HCT116 (cell line): Measurements from ENCODE around the gene SLCO2B1. TPM values are rescaled to one million over a fixed set of nuclear protein-coding genes. Genes with fewer than 3 reads are reported as not detected.

Experiments used
- ATAC-seq: fragments of 200-7000 bp; cut with Tn5 transposase; 2 replicates; pipeline ENCODE4 v1.9.1; 2020; ENCODE audit warnings: mild to moderate bottlenecking, moderate library complexity
- BruUV-seq: library from RNA; stranded (reverse); fragments of 400-500 nt; replicated peaks from 2 replicates; lab custom pipeline; 2021; lab: Mats Ljungman, UMichigan
- CTCF ChIA-PET: fragments of 300-600 bp; sonication (Branson Sonifier 250); formaldehyde crosslinking; loops from one replicate; lab custom pipeline; 2021; ENCODE audit warnings: antibody characterized with exemption; lab: Charles Lee
- POLR2A ChIA-PET: fragments of 300-600, 350-600 bp; sonication (Branson Sonifier 250); formaldehyde crosslinking; loops from one replicate; lab custom pipeline; 2021; ENCODE audit warnings: antibody characterized with exemption; lab: Charles Lee
- RAD21 ChIA-PET, 2 experiments: fragments of 300-600 bp; sonication (Branson Sonifier 250); formaldehyde crosslinking; loops; one replicate each; lab custom pipeline; 2023; ENCODE audit warnings: low total read pairs in 2 of 2; ENCODE audit not compliant: uncharacterized antibody in 2 of 2, unreplicated experiment in 2 of 2, low non-redundant PET in 1 of 2; lab: Charles Lee
- DNase-seq: peaks from one replicate; pipeline ENCODE4 v3.0.0-alpha.2; 2010; ENCODE audit warnings: low read depth, low spot score
- H2AFZ ChIP-seq: fragments of 200-600 bp; shearing (Covaris generic), sonication (generic); 2 replicates; pipeline ENCODE4 v1.6.1; 2017; ENCODE audit warnings: low read depth, mixed run types, mixed read lengths, antibody characterized with exemption, low read length; ENCODE audit not compliant: poor library complexity, severe bottlenecking
- H3K27ac ChIP-seq: 2 replicates; pipeline ENCODE4 v1.5.1; 2012; ENCODE audit warnings: low read depth, low read length
- H3K27me3 ChIP-seq: fragments of 200-600 bp; sonication (generic); 2 replicates; pipeline ENCODE4 v1.6.1; 2016; ENCODE audit warnings: mixed run types, low read length, mixed read lengths; ENCODE audit not compliant: insufficient read depth
- H3K36me3 ChIP-seq, 2 experiments: fragments of 200-500 bp in 1 of 2; fragments of 200-600 bp in 1 of 2; sonication (Bioruptor generic) in 1 of 2; sonication (generic) in 1 of 2; 2 replicates each; pipeline versions ENCODE4 v1.5.1 to v1.6.1; 2014 to 2016; ENCODE audit warnings: low read length in 2 of 2, inconsistent platforms in 1 of 2, mixed read lengths in 1 of 2, mixed run types in 1 of 2; ENCODE audit not compliant: insufficient read depth in 2 of 2, control insufficient read depth in 1 of 2
- H3K4me1 ChIP-seq, 2 experiments: fragments of 200-600 bp in 1 of 2; sonication (generic) in 1 of 2; 2 replicates each; pipeline versions ENCODE4 v1.5.1 to v1.6.1; 2012 to 2017; ENCODE audit warnings: low read length in 2 of 2, inconsistent platforms in 1 of 2, mild to moderate bottlenecking in 1 of 2, mixed read lengths in 1 of 2, mixed run types in 1 of 2, moderate library complexity in 1 of 2; ENCODE audit not compliant: insufficient read depth in 2 of 2, control insufficient read depth in 1 of 2
- H3K4me2 ChIP-seq: fragments of 200-600 bp; sonication (generic); 2 replicates; pipeline ENCODE4 v1.6.1; 2017; ENCODE audit warnings: mixed run types, low read length, mixed read lengths
- H3K4me3 ChIP-seq, 2 experiments: fragments of 200-600 bp in 1 of 2; sonication (generic) in 1 of 2; replicated peaks in 1 of 2; 2 replicates each; pipeline ENCODE4 v1.5.1; 2011 to 2016; ENCODE audit warnings: low read length in 2 of 2, control low read depth in 1 of 2, low read depth in 1 of 2, mild to moderate bottlenecking in 1 of 2, mixed read lengths in 1 of 2, mixed run types in 1 of 2
- H3K79me2 ChIP-seq: fragments of 200-600 bp; sonication (generic); 2 replicates; pipeline ENCODE4 v1.6.1; 2017; ENCODE audit warnings: mild to moderate bottlenecking, mixed run types, low read length, moderate library complexity, mixed read lengths; ENCODE audit not compliant: insufficient read depth
- H3K9ac ChIP-seq: fragments of 200-600 bp; sonication (generic); 2 replicates; pipeline ENCODE4 v1.6.1; 2016; ENCODE audit warnings: low read length, mixed read lengths
- H3K9me2 ChIP-seq: fragments of 200-600 bp; sonication (generic), shearing (Covaris generic); 2 replicates; pipeline ENCODE4 v1.6.1; 2017; ENCODE audit warnings: mixed run types, mild to moderate bottlenecking, moderate library complexity; ENCODE audit not compliant: insufficient read depth
- H3K9me3 ChIP-seq, 2 experiments: fragments of 200-500 bp in 1 of 2; fragments of 200-600 bp in 1 of 2; sonication (Bioruptor generic) in 1 of 2; sonication (generic) in 1 of 2; 2 replicates each; pipeline ENCODE4 v1.6.1; 2014 to 2017; ENCODE audit warnings: low read length in 2 of 2, mixed read lengths in 2 of 2, inconsistent platforms in 1 of 2, low read depth in 1 of 2, mild to moderate bottlenecking in 1 of 2, mixed run types in 1 of 2, moderate library complexity in 1 of 2; ENCODE audit not compliant: control insufficient read depth in 1 of 2, insufficient read depth in 1 of 2
- H4K20me1 ChIP-seq: fragments of 200-600 bp; sonication (generic), shearing (Covaris generic); 2 replicates; pipeline ENCODE4 v1.6.1; 2017; ENCODE audit warnings: mixed run types, mild to moderate bottlenecking, moderate library complexity; ENCODE audit not compliant: insufficient read depth
- CEBPB ChIP-seq: IDR thresholded peaks from 2 replicates; pipeline ENCODE4 v1.6.1; 2012; ENCODE audit warnings: low read depth
- CTCF ChIP-seq, 3 experiments: fragments of 200-600 bp in 1 of 3; sonication (generic) in 1 of 3; IDR thresholded peaks in 2 of 3; conservative IDR thresholded peaks in 1 of 3; 2 replicates each; pipeline ENCODE4 v1.5.1; 2012 to 2017; ENCODE audit warnings: low read depth in 2 of 3, low read length in 2 of 3, antibody characterized with exemption in 1 of 3, borderline replicate concordance in 1 of 3, control low read depth in 1 of 3, mild to moderate bottlenecking in 1 of 3, mixed read lengths in 1 of 3, mixed run types in 1 of 3, moderate library complexity in 1 of 3; ENCODE audit not compliant: insufficient read depth in 1 of 3
- ELF1 ChIP-seq: IDR thresholded peaks from 2 replicates; pipeline ENCODE4 v1.6.1; 2012; ENCODE audit warnings: low read depth, borderline replicate concordance
- EZH2 ChIP-seq: fragments of 200-600 bp; sonication (generic); IDR thresholded peaks from 2 replicates; pipeline ENCODE4 v1.6.1; 2017; ENCODE audit warnings: antibody characterized with exemption, mixed run types
- EZH2phosphoT487 ChIP-seq: fragments of 200-600 bp; IDR thresholded peaks from 2 replicates; pipeline ENCODE4 v1.6.1; 2018; ENCODE audit warnings: antibody characterized with exemption, borderline replicate concordance
- FOSL1 ChIP-seq: IDR thresholded peaks from 2 replicates; pipeline ENCODE4 v1.6.1; 2012; ENCODE audit warnings: low read depth
- JUND ChIP-seq: IDR thresholded peaks from 2 replicates; pipeline ENCODE4 v1.6.1; 2012
- POLR2A ChIP-seq: IDR thresholded peaks from 2 replicates; pipeline ENCODE4 v1.7.0; 2011; ENCODE audit warnings: borderline replicate concordance; ENCODE audit not compliant: insufficient read depth, insufficient read length; ENCODE audit errors: extremely low read depth
- POLR2AphosphoS5 ChIP-seq: IDR thresholded peaks from 2 replicates; pipeline ENCODE4 v1.6.1; 2011; ENCODE audit warnings: mild to moderate bottlenecking, low read depth, low read length, moderate library complexity
- RAD21 ChIP-seq: IDR thresholded peaks from 2 replicates; pipeline ENCODE4 v1.6.1; 2012; ENCODE audit warnings: low read depth, mild to moderate bottlenecking
- SIN3A ChIP-seq: IDR thresholded peaks from 2 replicates; pipeline ENCODE4 v1.6.1; 2012; ENCODE audit warnings: low read depth
- SP1 ChIP-seq: IDR thresholded peaks from 2 replicates; pipeline ENCODE4 v1.6.1; 2012; ENCODE audit warnings: low read depth
- SRF ChIP-seq: IDR thresholded peaks from 2 replicates; pipeline ENCODE4 v1.6.1; 2012; ENCODE audit warnings: low read depth
- TCF7L2 ChIP-seq: IDR thresholded peaks from 2 replicates; pipeline ENCODE4 v1.7.0; 2011; ENCODE audit warnings: borderline replicate concordance, inconsistent platforms; ENCODE audit not compliant: insufficient read depth, insufficient read length; ENCODE audit errors: extremely low read depth
- YY1 ChIP-seq: IDR thresholded peaks from 2 replicates; pipeline ENCODE4 v1.6.1; 2011; ENCODE audit warnings: low read length, low read depth, moderate library complexity, mild to moderate bottlenecking; ENCODE audit not compliant: insufficient replicate concordance; ENCODE audit errors: extremely low read depth
- ZFX ChIP-seq: fragments of 450-650 bp; IDR thresholded peaks from 2 replicates; pipeline ENCODE4 v1.6.1; 2017
- intact Hi-C: fragments of 100-400 bp; cut with micrococcal nuclease; formaldehyde crosslinking; loops from 2 replicates; pipeline ENCODE4 v1.10.0; 2022
- total RNA-seq: library from RNA; stranded (reverse); gene quantifications from one replicate; pipeline ENCODE4 v1.2.1, GENCODE V29; 2021; ENCODE audit not compliant: unreplicated experiment
- TF ChIP-seq, protein P1 (sequence below): IDR thresholded peaks from 2 replicates; pipeline ENCODE4 v1.6.1; 2011; ENCODE audit warnings: mild to moderate bottlenecking, low read length, moderate library complexity; ENCODE audit not compliant: insufficient replicate concordance; ENCODE audit errors: extremely low read depth
- TF ChIP-seq, protein P2 (sequence below): IDR thresholded peaks from 2 replicates; pipeline ENCODE4 v1.6.1; 2012

The SLCO2B1 gene
- total RNA-seq, 1 experiment from 2014 or later: 0.81 TPM

DNA sequence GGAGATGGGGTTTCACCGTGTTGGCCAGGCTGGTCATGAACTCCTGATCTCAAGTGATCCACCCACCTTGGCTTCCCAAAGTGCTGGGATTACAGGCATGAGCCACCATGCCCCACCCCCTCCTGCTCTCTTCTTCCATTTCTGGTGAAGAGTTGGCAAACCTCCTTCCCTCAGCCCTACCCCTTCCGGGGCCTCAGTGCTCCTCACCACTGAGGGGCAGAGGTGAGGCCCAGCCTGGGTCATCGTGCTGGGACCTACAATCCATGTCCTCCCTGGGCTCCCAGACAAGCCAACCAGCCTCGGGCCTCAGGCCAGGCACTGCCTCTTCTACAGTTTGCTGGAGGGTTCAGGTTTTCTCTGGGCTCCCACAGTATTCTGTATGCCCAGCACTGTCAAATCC lies 74.9 kb downstream of the SLCO2B1 start:
- no peaks in the 10 kb centered on the region for H4K20me1 ChIP-seq
- no peak for DNase-seq
- H3K36me3 ChIP-seq: no peaks in the 10 kb centered on the region
- ATAC-seq: no peak
- H3K79me2 ChIP-seq: no peaks in the 10 kb centered on the region
- ChIA-PET CTCF (interaction anchor here (1.3 kb wide), 1 partner anchor 85 kb away, joined by 4 read pairs; no protein-coding TSS in a partner anchor), RAD21 (no interaction called here), POLR2A (no interaction called here)
- no peak overlapping the region for H2AFZ ChIP-seq
- TF ChIP-seq POLR2AphosphoS5 (no peak), SRF (no peak), ELF1 (no peak), ZFX (no peak), EZH2 (no peak), CEBPB (no peak), SP1 (no peak), CTCF (IDR thresholded peaks at IDR 0.05 in 2 of 3, conservative IDR thresholded peaks at IDR 0.05 in 1 of 3; ENCODE audit: borderline replicate concordance in 1 of 3, insufficient read depth in 1 of 3, low read depth in 2 of 3, low read length in 2 of 3) (no peak), POLR2A (no peak), EZH2phosphoT487 (no peak), FOSL1 (no peak), RAD21 (no peak), TCF7L2 (no peak), JUND (no peak), YY1 (no peak), SIN3A (no peak)
- TF ChIP-seq, protein P1, sequence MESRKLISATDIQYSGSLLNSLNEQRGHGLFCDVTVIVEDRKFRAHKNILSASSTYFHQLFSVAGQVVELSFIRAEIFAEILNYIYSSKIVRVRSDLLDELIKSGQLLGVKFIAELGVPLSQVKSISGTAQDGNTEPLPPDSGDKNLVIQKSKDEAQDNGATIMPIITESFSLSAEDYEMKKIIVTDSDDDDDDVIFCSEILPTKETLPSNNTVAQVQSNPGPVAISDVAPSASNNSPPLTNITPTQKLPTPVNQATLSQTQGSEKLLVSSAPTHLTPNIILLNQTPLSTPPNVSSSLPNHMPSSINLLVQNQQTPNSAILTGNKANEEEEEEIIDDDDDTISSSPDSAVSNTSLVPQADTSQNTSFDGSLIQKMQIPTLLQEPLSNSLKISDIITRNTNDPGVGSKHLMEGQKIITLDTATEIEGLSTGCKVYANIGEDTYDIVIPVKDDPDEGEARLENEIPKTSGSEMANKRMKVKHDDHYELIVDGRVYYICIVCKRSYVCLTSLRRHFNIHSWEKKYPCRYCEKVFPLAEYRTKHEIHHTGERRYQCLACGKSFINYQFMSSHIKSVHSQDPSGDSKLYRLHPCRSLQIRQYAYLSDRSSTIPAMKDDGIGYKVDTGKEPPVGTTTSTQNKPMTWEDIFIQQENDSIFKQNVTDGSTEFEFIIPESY: no peak
- TF ChIP-seq, protein P2, sequence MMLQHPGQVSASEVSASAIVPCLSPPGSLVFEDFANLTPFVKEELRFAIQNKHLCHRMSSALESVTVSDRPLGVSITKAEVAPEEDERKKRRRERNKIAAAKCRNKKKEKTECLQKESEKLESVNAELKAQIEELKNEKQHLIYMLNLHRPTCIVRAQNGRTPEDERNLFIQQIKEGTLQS: no peak
- no peaks in the 10 kb centered on the region for H3K9me3 ChIP-seq
- H3K4me3 ChIP-seq: no peak overlapping the region
- intact Hi-C loops: no loop called here
- H3K27me3 ChIP-seq: peaks cover 4% of the 10 kb centered on the region; the same call in 1 of the 2 replicates
- H3K27ac ChIP-seq: no peak overlapping the region
- H3K4me1 ChIP-seq: peaks cover 0 to 7% of the 10 kb centered on the region in 2 experiments; a peak in 2 of 4 replicates
- H3K4me2 ChIP-seq: no peak overlapping the region
- no peaks in the 10 kb centered on the region for H3K9me2 ChIP-seq
- no peak overlapping the region for H3K9ac ChIP-seq
- BruUV-seq: no TSS peak
